Vagina (tissue), 2 donors: ENCODE measurements around the gene ABCA2.

Source experiments
- CTCF ChIP-seq, 3 experiments: fragments of 450-650 bp in 2 of 3; fragments of 200-600 bp in 1 of 3; sonication (generic) in 1 of 3; IDR thresholded peaks; one replicate each; pipeline ENCODE4 v1.5.1; 2017 to 2019; ENCODE audit warnings: antibody characterized with exemption in 3 of 3, mild to moderate bottlenecking in 2 of 3, moderate library complexity in 2 of 3
- POLR2A ChIP-seq, 2 donors: fragments of 450-650 bp; IDR thresholded peaks; one replicate each; pipeline ENCODE4 v1.6.1; 2017; ENCODE audit warnings: antibody characterized with exemption in 2 of 2, mild to moderate bottlenecking in 2 of 2, moderate library complexity in 2 of 2
- POLR2AphosphoS5 ChIP-seq, 2 donors: sonication (generic); formaldehyde crosslinking; IDR thresholded peaks; one replicate each; pipeline ENCODE4 v1.9.0; 2017; ENCODE audit warnings: antibody characterized with exemption in 2 of 2, mild to moderate bottlenecking in 2 of 2, low read depth in 1 of 2; ENCODE audit not compliant: insufficient read depth in 1 of 2

GRCh38 chr9:137006116-137007003 is 21.7 kb downstream of the ABCA2 start:
- no peak for TF ChIP-seq CTCF (IDR thresholded peaks at IDR 0.05)
- TF ChIP-seq POLR2A (IDR thresholded peaks at IDR 0.05) = no peak
- TF ChIP-seq POLR2AphosphoS5 (IDR thresholded peaks at IDR 0.05; ENCODE audit: insufficient read depth in 1 of 2, low read depth in 1 of 2) = no peak
